NCI-H1694 treated with DMSO at 0.1 percent for 48 hours (cell line): ENCODE measurements around the gene REL.
"Not testable (repeated sequence)": the region's sequence is repeated elsewhere in the genome, so short reads cannot be mapped to it uniquely, and the experiment has no call there.

Experiments
- DNase-seq: peaks from one replicate; lab custom pipeline; 2025; lab: John Stamatoyannopoulos, UW

REL gene

DNA sequence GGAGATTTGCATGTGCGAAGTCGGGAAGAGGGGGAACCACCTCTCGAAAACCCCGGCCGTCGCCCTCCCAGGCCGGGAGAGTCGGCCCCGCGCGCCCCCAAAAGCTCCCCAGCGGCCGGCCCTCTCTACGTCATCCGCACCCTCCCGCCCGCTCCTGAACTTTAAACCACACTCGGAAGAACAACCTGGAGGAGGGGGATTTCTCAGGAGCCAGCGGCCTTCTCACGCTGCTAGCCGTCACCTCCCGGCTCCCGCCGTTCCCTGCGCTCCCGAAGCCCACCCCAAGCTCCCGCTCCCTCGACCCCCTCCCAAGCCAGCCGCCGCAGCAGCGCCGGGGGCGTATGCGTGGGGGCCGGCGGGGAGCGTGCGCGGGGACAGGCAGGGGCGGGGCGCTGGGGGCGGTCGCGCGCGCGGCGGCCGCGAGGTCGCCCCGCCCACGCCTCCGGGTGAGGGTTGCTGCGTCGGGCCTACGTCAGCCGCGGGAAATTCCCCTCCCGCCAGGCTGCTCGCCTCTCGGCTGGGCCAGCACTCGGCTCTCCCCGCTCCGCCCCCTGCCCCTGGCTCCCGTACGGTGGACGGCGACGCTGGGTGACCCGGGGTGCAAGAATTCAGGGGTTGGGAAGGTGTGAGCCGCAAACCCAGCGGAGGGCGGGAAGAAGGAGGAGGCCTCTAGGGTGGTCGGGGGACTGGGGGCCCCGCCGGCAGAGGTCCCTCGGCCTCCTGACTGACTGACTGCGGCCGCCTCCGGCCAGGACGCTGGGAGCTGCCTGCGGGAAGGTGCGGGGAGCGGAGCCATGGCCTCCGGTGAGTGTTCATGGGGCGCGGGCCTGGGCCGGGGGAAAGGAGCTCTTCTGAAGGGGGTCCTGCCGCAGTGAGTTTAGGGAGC is at the start of gene REL:
TSS of gene REL (plus strand) at position 528 of the 886 bp plus-strand sequence. CDS start at position 795, 267 bp downstream.
- peak; percentile 67 for DNase-seq

DNA sequence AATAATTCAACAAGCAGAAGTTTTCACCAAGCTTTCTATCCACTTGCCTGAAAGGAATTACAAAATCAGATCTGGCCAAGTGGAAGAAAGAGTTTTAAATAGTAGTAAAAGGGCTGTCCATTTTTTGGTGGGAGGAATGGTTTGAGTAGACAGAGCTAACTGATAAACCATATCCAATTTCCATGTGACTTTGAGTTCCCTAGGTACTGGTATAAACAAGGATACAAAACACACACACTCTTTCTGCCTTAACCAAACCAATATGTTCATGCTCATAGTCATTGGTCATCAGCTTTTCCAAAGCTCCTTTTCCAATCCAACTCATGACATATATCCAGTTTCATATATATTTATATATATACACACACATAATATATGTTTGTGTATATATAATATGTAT is 49.5 kb upstream of the REL start:
- no peak for DNase-seq

DNA sequence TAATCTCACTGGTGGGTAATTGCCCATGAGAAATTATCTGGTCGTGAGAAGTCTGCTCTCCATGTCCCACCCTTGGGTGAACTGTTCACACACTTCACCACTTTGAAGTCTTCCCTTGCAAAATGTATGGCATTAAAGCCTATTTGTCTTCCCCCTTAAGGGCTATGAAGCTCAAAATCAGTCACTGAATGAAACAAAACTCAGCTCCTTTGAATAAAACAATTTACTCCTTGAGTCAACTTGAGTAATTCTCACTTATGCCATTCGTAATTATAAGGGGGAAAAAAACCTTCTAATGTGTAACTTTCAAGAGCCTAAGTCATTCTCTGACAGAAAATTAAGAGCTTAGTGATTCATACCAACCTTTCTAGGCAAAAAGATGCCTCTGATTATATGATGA is 48.8 kb upstream of the REL start:
- DNase-seq, result no peak

DNA sequence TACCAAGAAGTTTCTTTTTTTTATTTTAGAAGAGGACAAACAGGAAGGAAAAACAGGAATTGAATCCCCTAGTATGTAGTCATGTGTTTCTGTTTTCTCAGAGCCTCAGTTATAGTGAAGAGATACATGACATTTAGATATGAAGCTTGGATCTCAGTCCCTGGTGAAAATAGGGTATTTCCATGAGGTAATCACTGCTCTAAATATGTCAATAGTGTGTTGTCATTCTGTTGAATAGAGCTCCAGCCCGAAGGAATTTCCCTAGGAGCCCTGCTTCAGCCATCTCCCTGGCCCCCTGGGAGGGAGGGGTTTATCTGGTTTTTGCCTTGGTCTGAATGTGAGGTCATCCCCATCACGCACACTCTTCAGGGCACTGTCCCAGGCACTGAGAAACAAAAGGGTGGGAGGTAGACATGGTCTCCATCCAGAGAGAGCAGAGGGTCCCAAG is 47.1 kb upstream of the REL start:
- no peak for DNase-seq

DNA sequence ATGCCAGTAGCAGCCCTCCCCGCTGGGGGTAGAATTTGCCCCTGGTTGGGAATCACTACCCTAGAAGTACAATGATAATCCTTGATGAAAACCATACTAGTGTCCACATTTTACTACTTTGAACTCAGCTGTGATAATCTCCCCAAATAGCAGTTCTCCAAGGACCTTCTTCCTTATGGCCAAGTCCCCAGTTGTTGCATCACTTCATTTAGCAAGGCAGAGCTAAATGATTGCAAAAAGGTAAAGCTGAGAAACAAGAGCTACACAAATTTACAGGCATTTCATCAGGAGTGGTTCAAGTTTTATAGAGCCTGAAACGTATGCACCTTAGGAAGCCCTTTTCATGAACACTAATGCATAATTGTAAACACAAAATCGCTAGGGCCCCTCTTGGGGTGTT is 44.9 kb upstream of the REL start:
- no peak for DNase-seq

DNA sequence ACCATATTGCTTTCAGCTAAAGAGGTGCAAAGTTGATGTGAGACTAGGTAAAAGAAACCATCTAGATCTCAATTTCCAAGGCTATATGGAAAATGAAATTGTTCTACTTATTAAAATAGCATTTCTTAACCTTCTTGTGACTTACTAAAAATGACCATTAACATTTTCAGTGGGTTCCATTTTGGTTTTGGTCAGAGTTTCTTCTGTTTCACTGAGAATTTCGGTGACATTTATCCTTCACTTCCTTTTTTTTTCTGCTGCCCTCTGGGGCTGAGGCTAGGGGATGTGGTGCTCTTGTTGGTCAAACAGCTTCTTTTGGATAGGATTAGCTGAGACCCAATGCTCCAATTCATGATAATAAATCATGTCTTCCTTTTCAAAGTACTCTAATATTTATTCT is 44.3 kb upstream of the REL start:
- no peak for DNase-seq

DNA sequence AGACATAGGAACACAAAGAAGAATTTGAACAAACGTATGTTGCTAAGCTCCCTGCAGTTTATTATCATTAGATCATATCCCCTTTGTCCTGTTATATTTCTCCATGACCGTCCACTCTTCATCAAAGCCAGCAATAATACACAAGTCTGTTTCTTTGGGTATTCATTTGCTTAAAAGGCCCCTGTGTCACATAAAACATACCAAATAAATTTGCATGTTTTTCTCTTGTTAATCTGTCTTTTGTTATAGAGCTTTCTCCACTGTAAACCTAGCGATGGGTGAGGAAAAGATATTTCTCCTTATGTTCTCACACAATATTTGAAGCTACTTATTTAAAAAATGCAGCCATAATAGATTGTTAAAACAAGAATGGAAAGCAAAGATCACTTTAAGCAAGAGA is 42.9 kb upstream of the REL start:
- no peak for DNase-seq

DNA sequence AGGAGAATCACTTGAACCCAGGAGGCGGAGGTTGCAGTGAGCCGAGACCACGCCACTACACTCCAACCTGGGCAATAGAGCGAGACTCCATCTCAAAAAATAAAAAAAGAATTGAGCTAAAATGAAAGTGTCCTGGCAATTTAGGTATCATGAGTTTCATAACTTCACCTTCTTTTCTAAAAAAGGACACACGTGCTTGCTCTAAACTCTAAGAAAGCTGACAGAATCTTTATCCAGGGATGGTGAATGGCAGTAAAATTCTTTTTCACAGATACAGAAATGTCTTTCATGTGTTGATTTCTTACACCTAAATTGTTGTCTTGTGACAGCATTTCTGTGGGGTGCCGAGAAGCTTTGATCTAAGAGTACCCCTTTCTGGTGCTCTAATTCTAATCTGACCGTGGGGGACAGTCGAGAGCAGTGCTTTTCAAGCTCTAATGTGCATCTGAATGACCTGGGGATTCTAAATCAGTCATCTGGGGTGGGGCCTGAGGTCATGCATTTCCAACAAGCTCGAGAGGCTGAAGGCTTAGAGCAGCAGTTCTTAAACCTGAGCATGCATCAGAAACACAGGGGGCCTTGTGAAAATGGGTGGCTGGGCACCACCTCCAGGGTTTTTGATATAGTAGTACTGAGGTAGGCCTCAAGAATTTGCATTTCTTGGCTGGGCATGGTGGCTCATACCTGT is 42.1 kb upstream of the REL start:
- no peak for DNase-seq

DNA sequence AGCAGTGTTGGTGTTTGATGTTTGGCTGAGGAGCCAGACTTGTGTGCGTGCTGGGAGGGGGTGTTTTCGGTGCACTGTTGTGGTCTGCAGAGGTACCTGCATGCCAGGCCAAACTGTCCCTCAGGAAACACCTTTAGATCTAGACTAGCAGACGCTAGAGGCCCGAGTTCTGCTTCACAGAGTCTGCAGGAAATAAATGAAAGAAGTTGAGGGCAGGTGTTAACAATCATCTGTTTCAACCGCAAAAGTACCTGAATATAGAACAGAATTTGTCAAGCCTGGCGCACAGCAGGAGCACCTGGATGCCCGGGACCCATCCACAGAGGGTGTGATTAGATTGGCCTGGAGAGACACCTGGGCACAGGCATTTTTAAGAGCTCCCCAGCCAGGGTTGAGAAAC is 40.5 kb upstream of the REL start:
- no peak for DNase-seq

DNA sequence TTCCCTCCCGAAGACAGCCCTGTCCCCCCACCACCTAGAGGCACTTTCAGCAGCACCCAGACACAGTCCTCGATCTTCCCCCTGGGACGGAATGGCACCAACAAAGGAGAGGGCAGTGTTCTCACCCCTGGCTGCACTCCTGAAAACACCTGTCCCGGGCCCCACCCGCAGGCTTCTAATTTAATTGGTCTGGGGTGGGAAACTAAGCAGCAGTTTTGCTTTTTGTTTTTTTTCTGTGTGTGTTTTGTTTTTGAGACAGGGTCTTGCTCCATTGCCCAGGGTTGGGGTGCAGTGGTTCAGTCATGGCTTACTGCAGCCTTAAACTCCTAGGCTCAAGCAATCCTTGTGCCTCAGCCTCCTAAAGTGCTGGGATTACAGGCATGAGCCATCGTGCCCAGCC is 38.4 kb upstream of the REL start:
- no peak for DNase-seq

DNA sequence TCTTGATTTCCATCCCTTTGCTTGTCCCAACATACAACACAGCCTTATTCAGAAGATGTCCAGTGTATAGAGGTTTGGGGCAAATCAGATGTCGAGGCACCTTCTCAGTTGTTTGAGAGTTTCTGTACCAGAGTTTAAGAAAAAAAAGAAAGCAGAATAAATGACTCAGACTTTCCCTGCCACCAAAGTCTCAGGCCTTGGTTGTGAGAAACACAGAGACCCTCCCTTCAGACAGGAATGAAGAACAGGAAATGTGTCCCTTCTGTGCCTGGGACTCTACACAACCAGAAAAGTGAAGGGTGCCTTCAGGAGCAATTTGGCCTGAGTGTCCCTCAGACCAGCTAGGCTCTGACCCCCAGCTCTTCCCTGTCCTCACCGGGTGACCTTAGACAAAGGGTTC is 37.3 kb upstream of the REL start:
- DNase-seq, result no peak

DNA sequence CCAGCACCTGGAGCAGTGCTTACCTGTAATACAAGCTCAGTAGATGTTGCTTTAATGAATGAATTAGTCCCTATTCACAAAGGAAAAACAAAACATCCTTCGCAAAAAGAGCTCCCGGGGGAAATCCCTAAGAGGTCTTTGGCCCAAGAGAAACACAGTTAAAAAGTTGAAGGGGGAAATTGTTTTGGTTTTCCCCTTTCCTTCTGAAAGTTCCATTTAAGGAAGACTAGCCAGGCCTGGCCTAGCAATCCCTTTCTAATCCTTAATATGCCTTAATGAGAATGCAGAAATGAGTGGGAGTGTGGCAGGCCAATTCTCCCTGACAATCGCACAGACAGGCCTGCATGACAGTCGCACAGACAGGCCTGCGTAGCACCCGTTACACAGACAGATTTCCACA is 33.5 kb upstream of the REL start:
- DNase-seq, result no peak

DNA sequence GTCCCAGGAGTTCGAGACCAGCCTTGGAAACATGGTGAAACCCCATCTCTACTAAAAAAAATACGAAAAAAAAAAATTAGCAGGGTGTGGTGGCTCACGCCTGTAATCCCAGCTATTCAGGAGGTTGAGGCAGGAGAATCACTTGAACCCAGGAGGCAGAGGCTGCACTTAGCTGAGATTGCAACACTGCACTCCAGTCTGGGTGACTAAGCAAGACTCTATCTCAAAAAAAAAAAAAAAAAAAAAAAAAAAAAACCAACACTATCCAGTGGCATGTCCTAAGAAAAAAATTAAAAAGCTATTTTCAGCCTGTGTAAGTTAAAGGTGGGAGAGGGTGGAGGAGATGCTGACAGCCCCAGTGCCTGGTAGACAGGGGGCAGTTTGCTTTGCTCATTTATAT is 32.2 kb upstream of the REL start:
- DNase-seq, result no peak

DNA sequence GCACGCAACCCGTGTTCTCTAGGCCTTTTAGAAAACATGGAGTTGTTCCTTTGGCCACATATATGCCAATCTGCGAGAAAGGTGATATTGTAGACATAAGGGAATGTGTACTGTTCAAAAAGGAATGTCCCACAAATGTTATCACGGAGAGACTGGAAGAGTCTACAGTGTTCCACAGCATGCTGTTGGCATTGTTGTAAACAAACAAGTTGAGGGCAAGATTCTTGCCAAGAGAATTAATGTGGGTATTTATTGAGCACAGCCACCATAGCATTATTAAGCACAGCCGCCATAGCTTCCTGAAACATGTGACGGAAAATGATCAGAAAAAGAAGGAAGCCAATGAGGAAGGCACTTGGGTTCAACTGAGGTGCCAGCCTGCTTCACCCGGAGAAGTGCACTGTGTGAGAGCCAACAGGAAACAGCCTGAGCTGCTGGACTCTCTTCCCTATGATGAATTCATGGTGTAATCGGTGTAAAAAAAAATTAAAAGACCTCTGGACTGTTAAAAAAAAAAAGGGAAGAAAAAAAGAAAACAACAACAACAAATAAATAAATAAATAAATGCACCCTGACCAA is 29.0 kb upstream of the REL start:
- DNase-seq, result no peak

DNA sequence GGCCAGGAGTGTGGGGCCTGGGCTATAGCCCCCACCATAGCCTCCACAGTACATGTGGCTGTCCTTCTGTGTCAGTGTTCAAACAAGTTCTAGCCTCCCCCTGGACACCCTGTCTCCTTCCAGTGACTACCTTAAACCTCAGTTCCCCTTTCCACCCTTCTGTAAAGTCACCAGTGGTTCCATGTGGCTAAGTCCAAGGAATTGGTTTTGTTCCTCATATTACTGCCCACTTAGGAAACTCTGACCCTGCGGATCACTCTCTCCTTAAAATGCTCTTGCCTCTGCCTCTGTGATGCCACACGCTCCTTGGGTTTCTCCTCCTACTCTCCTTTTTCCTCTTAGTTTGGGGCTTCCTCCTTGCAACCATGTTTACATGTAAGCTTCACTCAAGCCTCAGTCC is 27.8 kb upstream of the REL start:
- DNase-seq, result no peak

DNA sequence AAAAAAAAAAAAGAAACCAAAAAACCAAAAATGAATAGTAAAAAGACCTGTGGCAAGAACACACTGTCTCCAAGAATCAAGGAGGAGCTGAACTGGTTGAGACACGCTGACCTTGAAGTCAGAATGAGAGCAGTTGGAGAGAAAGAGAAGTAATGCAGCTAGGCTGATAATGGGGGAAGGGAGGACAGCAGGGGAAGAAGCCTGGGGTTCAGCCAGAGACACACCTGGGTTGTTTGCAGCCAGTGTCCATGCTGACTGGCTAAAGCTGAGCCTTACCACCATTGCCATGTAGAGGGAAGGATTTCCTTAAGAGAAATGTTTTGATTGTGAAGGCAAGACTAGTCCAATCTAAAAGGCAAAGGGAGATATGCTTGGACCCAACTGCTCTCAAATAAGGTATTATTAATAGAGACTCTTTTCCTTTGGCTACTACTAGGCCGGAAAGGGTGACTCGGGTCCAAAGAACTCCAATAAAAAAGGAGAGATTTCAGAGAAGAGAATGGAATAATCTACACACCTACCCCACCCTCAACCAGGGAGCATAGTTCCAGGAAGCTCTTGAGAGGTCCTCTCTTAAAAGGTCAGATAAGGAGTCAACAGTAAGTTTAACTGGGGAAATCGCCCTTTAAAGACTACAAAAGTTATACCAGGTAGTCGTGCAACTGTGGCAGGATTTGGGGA is 25.2 kb upstream of the REL start:
- no peak for DNase-seq

DNA sequence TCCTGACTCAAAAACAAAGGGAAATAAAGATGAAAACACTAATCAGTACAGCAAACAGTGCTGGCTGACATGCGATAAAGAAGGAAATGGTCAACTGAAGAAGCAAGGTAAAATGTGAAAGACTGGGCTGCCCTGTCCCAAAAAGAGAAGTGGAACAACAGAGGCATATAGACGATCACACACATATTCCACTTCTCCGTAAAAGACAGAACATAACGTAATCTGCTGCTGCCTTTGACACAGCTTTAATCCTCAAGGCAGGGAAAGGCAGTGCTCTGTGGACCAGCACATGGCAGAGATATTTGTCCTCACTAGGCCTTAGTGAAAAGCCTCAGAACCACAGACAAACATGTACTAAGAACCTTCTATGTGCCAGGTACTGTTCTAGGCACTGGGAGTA is 24.3 kb upstream of the REL start:
- no peak for DNase-seq

DNA sequence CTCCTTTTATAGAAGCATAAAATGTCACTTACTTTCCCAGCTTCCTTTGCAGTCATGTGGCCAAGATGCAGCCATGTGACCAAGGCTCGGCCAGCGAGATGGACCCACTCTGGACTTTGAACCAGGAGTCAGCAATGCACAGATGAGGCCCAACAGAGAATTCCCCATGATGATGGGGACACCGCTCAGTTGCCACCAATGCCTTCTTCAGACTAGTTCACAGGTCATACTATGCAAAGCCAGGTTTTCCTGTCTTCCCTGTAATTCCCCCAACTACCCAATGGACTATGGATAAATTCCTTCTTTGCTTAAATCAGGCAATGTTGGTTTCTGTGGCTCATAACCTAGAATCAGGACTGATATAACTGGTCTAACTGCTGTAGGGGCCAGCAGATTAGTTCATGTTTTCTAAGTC is 22.5 kb upstream of the REL start:
- no peak for DNase-seq

DNA sequence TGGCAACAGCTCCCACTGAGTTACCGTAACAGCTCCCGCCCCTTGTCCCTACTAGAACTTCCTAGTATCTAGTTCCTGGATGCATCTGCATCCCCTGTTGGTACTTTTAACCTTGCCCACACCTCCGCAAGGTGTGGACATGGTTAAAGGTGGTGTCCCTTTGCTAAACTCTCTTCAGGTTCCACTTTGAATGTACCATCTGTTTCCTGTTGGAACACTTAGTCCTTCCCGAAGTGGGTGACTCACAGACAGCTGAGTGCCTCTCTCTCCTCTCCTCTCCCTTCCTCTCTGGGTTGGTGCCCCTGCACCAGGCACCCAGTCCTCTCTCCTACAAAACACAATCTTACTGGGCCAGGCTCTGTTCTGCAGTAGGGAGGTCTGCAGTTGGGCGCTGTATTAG is 19.6 kb upstream of the REL start:
- no peak for DNase-seq

DNA sequence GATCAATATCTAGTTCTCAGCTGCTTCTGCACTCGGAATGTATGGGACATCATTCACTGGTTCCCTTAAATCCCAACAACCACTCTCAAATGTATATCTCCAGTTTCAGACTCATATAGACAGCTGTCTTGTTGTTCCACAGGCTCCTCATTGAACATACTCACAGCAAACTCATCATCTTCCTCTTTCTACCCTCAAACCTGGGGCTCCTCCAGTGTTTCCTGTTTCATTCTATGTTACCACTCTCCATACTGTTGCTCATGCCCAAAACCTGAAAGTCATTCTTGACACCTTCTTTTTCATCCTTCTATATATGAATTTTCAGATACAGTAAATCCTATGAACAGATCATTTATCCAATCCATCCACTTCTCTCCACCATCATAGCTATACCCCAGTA is 18.7 kb upstream of the REL start:
- no peak for DNase-seq

DNA sequence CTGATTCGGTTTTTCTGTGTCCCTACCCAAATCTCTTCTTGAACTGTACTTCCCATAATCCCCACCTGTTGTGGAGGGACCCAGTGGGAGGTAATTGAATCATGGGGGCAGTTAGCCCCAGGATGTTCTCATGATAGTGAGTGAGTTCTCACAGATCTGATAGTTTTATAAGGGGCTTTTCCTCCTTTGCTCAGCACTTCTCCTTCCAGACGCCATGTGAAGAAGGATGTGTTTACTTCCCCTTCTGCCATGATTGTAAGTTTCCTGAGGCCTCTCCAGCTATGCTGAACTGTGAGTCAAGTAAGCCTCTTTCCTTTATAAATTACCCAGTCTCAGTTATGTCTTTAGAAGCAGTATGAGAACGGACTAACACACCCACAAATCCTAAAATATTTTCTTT is 16.0 kb upstream of the REL start:
- not testable (repeated sequence) for DNase-seq

DNA sequence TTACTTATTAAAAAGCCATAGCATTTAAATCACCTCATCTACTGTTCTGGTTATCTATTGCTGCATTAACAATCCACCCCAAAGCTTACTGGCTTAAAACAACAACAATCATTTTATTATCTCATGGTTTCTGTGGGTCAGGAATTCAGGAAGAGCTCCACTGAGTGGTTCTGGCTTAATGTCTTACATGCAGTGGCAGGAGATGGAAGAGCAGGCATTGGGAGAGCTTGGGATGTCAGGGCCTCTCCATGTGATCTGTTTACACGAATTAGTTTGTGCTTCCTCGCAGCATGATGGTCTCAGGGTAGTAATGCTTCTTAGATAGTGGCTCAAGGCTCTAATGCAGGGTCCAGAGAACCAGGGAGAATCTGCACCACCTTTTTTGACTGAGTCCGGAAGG is 14.4 kb upstream of the REL start:
- no peak for DNase-seq

DNA sequence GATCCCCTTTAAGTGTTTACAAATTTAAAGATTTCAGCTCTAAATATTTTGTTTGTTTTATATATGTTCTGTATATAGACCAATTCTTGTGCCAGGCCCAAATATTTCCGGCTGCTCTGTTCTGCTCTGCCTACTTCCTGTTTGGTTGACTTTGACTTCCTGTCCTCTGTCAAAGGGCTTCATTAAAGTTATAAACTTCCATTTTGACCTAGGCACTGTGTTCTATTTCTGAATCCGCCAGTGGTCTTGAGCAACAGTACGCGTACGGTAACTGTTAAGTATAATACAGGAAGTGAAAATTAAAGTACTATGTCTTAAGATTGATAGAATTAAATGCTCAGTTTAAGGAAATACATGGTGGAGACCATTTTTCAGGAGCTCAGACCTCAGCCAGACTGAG is 13.5 kb upstream of the REL start:
- no peak for DNase-seq
